Caco-2 (cell line): Measurements from ENCODE around the gene ZDHHC3. TPM values are rescaled to one million over a fixed set of nuclear protein-coding genes. Genes with fewer than 3 reads are reported as not detected.

Experiments used
- BruUV-seq: library from RNA; stranded (reverse); fragments of 400-500 nt; replicated peaks from 2 replicates; lab custom pipeline; 2021; lab: Mats Ljungman, UMichigan
- CTCF ChIA-PET: fragments of 300-600 bp; sonication (Branson Sonifier 250); formaldehyde crosslinking; loops from one replicate; lab custom pipeline; 2022; ENCODE audit warnings: antibody characterized with exemption; lab: Charles Lee
- POLR2A ChIA-PET: fragments of 300-600 bp; sonication (Branson Sonifier 250); formaldehyde crosslinking; loops from one replicate; lab custom pipeline; 2022; ENCODE audit warnings: antibody characterized with exemption; lab: Charles Lee
- DNase-seq, 2 experiments: peaks; one replicate each; pipeline versions ENCODE4 v3.0.0 to v3.0.0-alpha.2; 2020 to 2022
- H3K27me3 ChIP-seq: replicated peaks from 2 replicates; pipeline ENCODE4 v1.6.0; 2011; ENCODE audit warnings: low read length; ENCODE audit not compliant: control insufficient read depth, insufficient read depth
- H3K36me3 ChIP-seq: 2 replicates; pipeline ENCODE4 v1.5.1; 2011; ENCODE audit warnings: low read length; ENCODE audit not compliant: control insufficient read depth, insufficient read depth
- H3K4me1 ChIP-seq: fragments of 250-450 bp; sonication (Bioruptor Pico); 2 replicates; pipeline ENCODE4 v1.5.1; 2020; ENCODE audit warnings: mild to moderate bottlenecking
- H3K4me3 ChIP-seq: 2 replicates; pipeline ENCODE4 v1.5.1; 2011; ENCODE audit warnings: low read depth, mild to moderate bottlenecking, control low read depth, low read length
- H3K9me3 ChIP-seq: fragments of 250-450 bp; sonication (Bioruptor Pico); 2 replicates; pipeline ENCODE4 v1.5.1; 2020; ENCODE audit warnings: mild to moderate bottlenecking, moderate library complexity
- H3K27ac Mint-ChIP-seq: one replicate; pipeline ENCODE4 v1.8.0; 2022; ENCODE audit warnings: mixed read lengths; ENCODE audit not compliant: unreplicated experiment
- H3K27me3 Mint-ChIP-seq: one replicate; pipeline ENCODE4 v1.8.0; 2022; ENCODE audit warnings: mixed read lengths; ENCODE audit not compliant: insufficient read depth, unreplicated experiment
- H3K36me3 Mint-ChIP-seq: one replicate; pipeline ENCODE4 v1.8.0; 2022; ENCODE audit warnings: mild to moderate bottlenecking, mixed read lengths; ENCODE audit not compliant: insufficient read depth, unreplicated experiment
- H3K4me1 Mint-ChIP-seq: one replicate; pipeline ENCODE4 v1.8.0; 2022; ENCODE audit warnings: low read depth, mixed read lengths; ENCODE audit not compliant: unreplicated experiment
- H3K4me3 Mint-ChIP-seq: one replicate; pipeline ENCODE4 v1.8.0; 2022; ENCODE audit warnings: mild to moderate bottlenecking, moderate library complexity, mixed read lengths; ENCODE audit not compliant: unreplicated experiment
- H3K9me3 Mint-ChIP-seq: one replicate; pipeline ENCODE4 v1.8.0; 2022; ENCODE audit warnings: mixed read lengths; ENCODE audit not compliant: unreplicated experiment
- intact Hi-C: fragments of 100-400 bp; cut with micrococcal nuclease; formaldehyde crosslinking; loops from one replicate; pipeline ENCODE4 v1.10.0; 2022; ENCODE audit not compliant: unreplicated experiment
- total RNA-seq: library from RNA; stranded (reverse); gene quantifications from 2 replicates; pipeline ENCODE4 v1.2.3, GENCODE V29; 2022
- TF ChIP-seq, protein P1 (sequence below), 2 experiments: fragments of 200-600 bp in 1 of 2; IDR thresholded peaks; 1 replicate in 1 of 2; 2 replicates in 1 of 2; pipeline versions ENCODE4 v1.5.1 to v1.8.0; 2011 to 2022; ENCODE audit warnings: antibody characterized with exemption in 1 of 2, control low read depth in 1 of 2, inconsistent platforms in 1 of 2, low read depth in 1 of 2, low read length in 1 of 2, mild to moderate bottlenecking in 1 of 2, moderate library complexity in 1 of 2; ENCODE audit not compliant: insufficient read depth in 1 of 2, severe bottlenecking in 1 of 2, unreplicated experiment in 1 of 2

The ZDHHC3 gene
- total RNA-seq, 1 experiment from 2014 or later: 71.3 TPM

- no peak overlapping the region for H3K4me3 ChIP-seq
- no peaks in the 10 kb centered on the region for H3K4me1 ChIP-seq
- no peaks in the 10 kb centered on the region for H3K4me1 Mint-ChIP-seq
- H3K27me3 Mint-ChIP-seq: no peaks in the 10 kb centered on the region
- TF ChIP-seq, protein P1, sequence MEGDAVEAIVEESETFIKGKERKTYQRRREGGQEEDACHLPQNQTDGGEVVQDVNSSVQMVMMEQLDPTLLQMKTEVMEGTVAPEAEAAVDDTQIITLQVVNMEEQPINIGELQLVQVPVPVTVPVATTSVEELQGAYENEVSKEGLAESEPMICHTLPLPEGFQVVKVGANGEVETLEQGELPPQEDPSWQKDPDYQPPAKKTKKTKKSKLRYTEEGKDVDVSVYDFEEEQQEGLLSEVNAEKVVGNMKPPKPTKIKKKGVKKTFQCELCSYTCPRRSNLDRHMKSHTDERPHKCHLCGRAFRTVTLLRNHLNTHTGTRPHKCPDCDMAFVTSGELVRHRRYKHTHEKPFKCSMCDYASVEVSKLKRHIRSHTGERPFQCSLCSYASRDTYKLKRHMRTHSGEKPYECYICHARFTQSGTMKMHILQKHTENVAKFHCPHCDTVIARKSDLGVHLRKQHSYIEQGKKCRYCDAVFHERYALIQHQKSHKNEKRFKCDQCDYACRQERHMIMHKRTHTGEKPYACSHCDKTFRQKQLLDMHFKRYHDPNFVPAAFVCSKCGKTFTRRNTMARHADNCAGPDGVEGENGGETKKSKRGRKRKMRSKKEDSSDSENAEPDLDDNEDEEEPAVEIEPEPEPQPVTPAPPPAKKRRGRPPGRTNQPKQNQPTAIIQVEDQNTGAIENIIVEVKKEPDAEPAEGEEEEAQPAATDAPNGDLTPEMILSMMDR (IDR thresholded peaks at IDR 0.05; ENCODE audit: insufficient read depth in 1 of 2, low read depth in 1 of 2, low read length in 1 of 2, severe bottlenecking in 1 of 2, unreplicated experiment in 1 of 2): no peak
- no peaks in the 10 kb centered on the region for H3K9me3 ChIP-seq
- ChIA-PET CTCF (no interaction called here), POLR2A (no interaction called here)
- H3K27me3 ChIP-seq: no peaks in the 10 kb centered on the region
- intact Hi-C loops: no loop called here
- no peaks in the 10 kb centered on the region for H3K36me3 Mint-ChIP-seq
- H3K4me3 Mint-ChIP-seq: no peak overlapping the region
- H3K27ac Mint-ChIP-seq: no peak overlapping the region
- no peaks in the 10 kb centered on the region for H3K9me3 Mint-ChIP-seq
- BruUV-seq: no TSS peak
- no peak for DNase-seq
- no peaks in the 10 kb centered on the region for H3K36me3 ChIP-seq
These were observed 72.2 kb downstream of the ZDHHC3 start for GRCh38 chr3:44903751-44904150.

DNA sequence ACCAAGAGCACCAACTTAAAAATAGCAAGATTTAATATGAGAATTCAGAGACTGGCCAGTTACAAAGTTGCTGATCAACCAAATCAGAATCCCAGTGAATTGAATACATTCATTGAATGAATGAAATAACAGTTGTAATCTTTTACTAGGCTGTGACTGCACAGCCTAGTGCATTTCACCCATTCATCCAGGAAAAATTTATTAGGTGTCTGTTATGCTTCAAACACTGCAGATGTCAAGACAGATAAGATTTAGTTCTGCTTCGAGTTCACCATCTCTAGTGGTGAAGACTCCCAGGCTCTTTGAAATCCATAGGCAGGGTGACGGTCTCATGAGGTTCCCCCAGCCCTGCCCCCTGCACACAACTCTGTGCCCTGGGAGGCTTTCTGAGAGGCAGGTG lies 72.7 kb downstream of the ZDHHC3 start:
- no peak overlapping the region for H3K4me3 Mint-ChIP-seq
- no peak for DNase-seq
- Histone ChIP-seq H3K4me3 (no peak overlapping the region), H3K27me3 (no peaks in the 10 kb centered on the region), H3K4me1 (no peaks in the 10 kb centered on the region), H3K36me3 (no peaks in the 10 kb centered on the region), H3K9me3 (no peaks in the 10 kb centered on the region)
- no peaks in the 10 kb centered on the region for H3K9me3 Mint-ChIP-seq
- no peaks in the 10 kb centered on the region for H3K4me1 Mint-ChIP-seq
- BruUV-seq: no TSS peak
- TF ChIP-seq, protein P1 (IDR thresholded peaks at IDR 0.05; ENCODE audit: insufficient read depth in 1 of 2, low read depth in 1 of 2, low read length in 1 of 2, severe bottlenecking in 1 of 2, unreplicated experiment in 1 of 2): no peak
- H3K36me3 Mint-ChIP-seq: no peaks in the 10 kb centered on the region
- ChIA-PET POLR2A (no interaction called here), CTCF (no interaction called here)
- no peaks in the 10 kb centered on the region for H3K27me3 Mint-ChIP-seq
- intact Hi-C loops: no loop called here
- H3K27ac Mint-ChIP-seq: no peak overlapping the region

DNA sequence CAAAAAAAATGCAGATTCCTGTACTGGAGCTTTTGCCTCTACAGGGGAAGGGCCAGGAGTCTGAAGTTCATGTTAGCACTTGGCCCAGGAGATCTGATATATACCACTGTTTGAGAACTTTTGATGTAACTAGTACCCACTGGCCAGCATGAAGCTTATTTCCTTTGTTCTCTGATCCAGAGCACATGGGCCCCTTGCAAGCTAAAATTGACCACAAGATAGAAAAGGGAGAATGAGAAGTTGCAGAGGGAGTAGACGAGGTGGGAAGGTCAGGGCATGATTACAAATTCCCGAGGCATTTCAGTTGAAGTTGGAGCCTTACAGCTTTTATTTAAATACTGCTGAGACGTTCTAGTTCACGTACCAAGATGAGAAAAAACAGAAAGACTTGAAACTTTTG lies 73.3 kb downstream of the ZDHHC3 start:
- intact Hi-C loops: no loop called here
- Histone ChIP-seq H3K4me1 (no peaks in the 10 kb centered on the region), H3K9me3 (no peaks in the 10 kb centered on the region), H3K27me3 (no peaks in the 10 kb centered on the region), H3K36me3 (no peaks in the 10 kb centered on the region), H3K4me3 (no peak overlapping the region)
- no peak overlapping the region for H3K4me3 Mint-ChIP-seq
- no peak overlapping the region for H3K27ac Mint-ChIP-seq
- H3K9me3 Mint-ChIP-seq: no peaks in the 10 kb centered on the region
- no peak for DNase-seq
- BruUV-seq: no TSS peak
- POLR2A ChIA-PET: no interaction called here
- no peaks in the 10 kb centered on the region for H3K4me1 Mint-ChIP-seq
- TF ChIP-seq, protein P1 (IDR thresholded peaks at IDR 0.05; ENCODE audit: insufficient read depth in 1 of 2, low read depth in 1 of 2, low read length in 1 of 2, severe bottlenecking in 1 of 2, unreplicated experiment in 1 of 2): no peak
- H3K36me3 Mint-ChIP-seq: no peaks in the 10 kb centered on the region
- CTCF ChIA-PET: interaction anchor here (1.0 kb wide), 1 partner anchor 12 kb away, joined by 3 read pairs; no protein-coding TSS in a partner anchor
- H3K27me3 Mint-ChIP-seq: no peaks in the 10 kb centered on the region
